NCI-H226 (cell line): Measurements from ENCODE around the gene KBTBD3.
A peak's percentile ranks its signal among the peaks of the same experiment; 100 is the strongest.
"Not testable (repeated sequence)": the region's sequence is repeated elsewhere in the genome, so short reads cannot be mapped to it uniquely, and the experiment has no call there.

ENCODE experiments used
- DNase-seq: peaks from one replicate; pipeline ENCODE4 v3.0.0-alpha.2; 2015

Gene KBTBD3

GRCh38 chr11:106061249-106061784 lies 15.8 kb downstream of the KBTBD3 start:
- DNase-seq, result no peak

GRCh38 chr11:106059617-106060016 lies 17.5 kb downstream of the KBTBD3 start:
- no peak for DNase-seq

GRCh38 chr11:106058377-106058776 lies 18.8 kb downstream of the KBTBD3 start:
- DNase-seq, result not testable (repeated sequence)

- DNase-seq, result no peak
These were observed 26.0 kb downstream of the KBTBD3 start for GRCh38 chr11:106051103-106051502.

GRCh38 chr11:106049727-106050476 lies 27.2 kb downstream of the KBTBD3 start:
- no peak for DNase-seq

- DNase-seq, result no peak
These were observed 29.5 kb downstream of the KBTBD3 start for GRCh38 chr11:106047631-106048030.

GRCh38 chr11:106043540-106043939 lies 33.6 kb downstream of the KBTBD3 start:
- DNase-seq, result no peak

- no peak for DNase-seq
These were observed 44.3 kb downstream of the KBTBD3 start for GRCh38 chr11:106032861-106033260.

- DNase-seq, result no peak
These were observed 45.2 kb downstream of the KBTBD3 start for GRCh38 chr11:106031936-106032335.

GRCh38 chr11:106031202-106031810 lies 45.8 kb downstream of the KBTBD3 start:
- DNase-seq, result no peak

- no peak for DNase-seq
These were observed 46.5 kb downstream of the KBTBD3 start for GRCh38 chr11:106030609-106031008.

GRCh38 chr11:106022795-106023275 lies 54.3 kb downstream of the KBTBD3 start:
- no peak for DNase-seq

- peak; percentile 99 for DNase-seq
These were observed 55.0 kb downstream of the KBTBD3 start, which contains the start of gene MSANTD4 for GRCh38 chr11:106021967-106022794. TSS of gene MSANTD4 (minus strand) at chr11:106022240. CDS start at chr11:106010917, 11,323 bp downstream.

GRCh38 chr11:106021181-106021966 lies 55.8 kb downstream of the KBTBD3 start:
- peak; percentile 25 for DNase-seq

- no peak for DNase-seq
These were observed 60.1 kb downstream of the KBTBD3 start for GRCh38 chr11:106017093-106017492.

GRCh38 chr11:106015066-106015465 lies 62.1 kb downstream of the KBTBD3 start:
- no peak for DNase-seq

- DNase-seq, result no peak
These were observed 62.5 kb downstream of the KBTBD3 start for GRCh38 chr11:106014620-106015019.

GRCh38 chr11:106014035-106014434 lies 63.1 kb downstream of the KBTBD3 start:
- DNase-seq, result no peak

GRCh38 chr11:106012744-106013143 lies 64.4 kb downstream of the KBTBD3 start:
- peak; percentile 81 for DNase-seq

GRCh38 chr11:106011481-106011880 lies 65.7 kb downstream of the KBTBD3 start:
- DNase-seq, result no peak

GRCh38 chr11:106003094-106003493 lies 74.1 kb downstream of the KBTBD3 start:
- DNase-seq, result not testable (repeated sequence)
